K562 (cell line): ENCODE measurements around the gene SLC39A13. TPM values are rescaled to one million over a fixed set of nuclear protein-coding genes. Genes with fewer than 3 reads are reported as not detected.

Source experiments
- ATAC-seq: fragments of 200-7000 bp; cut with Tn5 transposase; 3 replicates; pipeline ENCODE4 v1.9.1; 2020; ENCODE audit warnings: moderate library complexity
- BruUV-seq: library from RNA; stranded (reverse); fragments of 400-500 nt; replicated peaks from 2 replicates; lab custom pipeline; 2021; lab: Mats Ljungman, UMichigan
- CTCF ChIA-PET: fragments of 300-600 bp; formaldehyde crosslinking; extraction: SDS; loops from one replicate; lab custom pipeline; 2021; ENCODE audit warnings: low intra/inter-chr PET ratio; lab: Yijun Ruan, JAX
- POLR2A ChIA-PET: fragments of 300-600, 350-650 bp; sonication (Branson Sonifier 250); formaldehyde crosslinking; extraction: SDS; loops from one replicate; lab custom pipeline; 2021; ENCODE audit warnings: antibody characterized with exemption, inconsistent platforms; lab: Yijun Ruan, JAX
- DNase-seq, 4 experiments: peaks; one replicate each; pipeline versions ENCODE4 v3.0.0 to v3.0.0-alpha.2; 2011 to 2018; ENCODE audit warnings: low spot score in 3 of 4, mixed read lengths in 3 of 4; ENCODE audit errors: extremely low read depth in 1 of 4
- FAIRE-seq: peaks from 2 replicates; lab custom pipeline; 2011; peaks lifted over from hg19 to GRCh38; lab: Jason Lieb, UNC
- H2AFZ ChIP-seq: 2 replicates; pipeline ENCODE4 v1.6.0; 2011; ENCODE audit warnings: low read depth, low read length, control low read depth, inconsistent platforms
- H3K27ac ChIP-seq: fragments of 200-600 bp; 3 replicates; pipeline ENCODE4 v1.8.0; 2011; ENCODE audit warnings: low read depth, mild to moderate bottlenecking, control low read depth, inconsistent platforms, low read length, moderate library complexity, mixed read lengths; ENCODE audit errors: extremely low read depth
- H3K27me3 ChIP-seq, 2 experiments: fragments of 300-600 bp in 1 of 2; 2 replicates in 1 of 2; 3 replicates in 1 of 2; pipeline versions ENCODE4 v1.6.0 to v1.8.0; 2011; ENCODE audit warnings: inconsistent platforms in 2 of 2, low read length in 2 of 2, mild to moderate bottlenecking in 1 of 2, mixed read lengths in 1 of 2, moderate library complexity in 1 of 2; ENCODE audit not compliant: control insufficient read depth in 2 of 2, insufficient read depth in 2 of 2
- H3K36me3 ChIP-seq: fragments of 300-600 bp; 3 replicates; pipeline ENCODE4 v1.8.0; 2011; ENCODE audit warnings: mild to moderate bottlenecking, low read length, inconsistent platforms; ENCODE audit not compliant: control insufficient read depth, insufficient read depth
- H3K4me1 ChIP-seq, 2 experiments: fragments of 200-600 bp in 1 of 2; replicated peaks in 1 of 2; 2 replicates in 1 of 2; 3 replicates in 1 of 2; pipeline versions ENCODE4 v1.5.1 to v1.8.0; 2011; ENCODE audit warnings: inconsistent platforms in 2 of 2, low read length in 2 of 2, mild to moderate bottlenecking in 1 of 2, mixed read lengths in 1 of 2, moderate library complexity in 1 of 2; ENCODE audit not compliant: control insufficient read depth in 2 of 2, insufficient read depth in 2 of 2
- H3K4me2 ChIP-seq: 2 replicates; pipeline ENCODE4 v1.6.1; 2011; ENCODE audit warnings: low read length, control low read depth, inconsistent platforms, mixed read lengths; ENCODE audit not compliant: insufficient read depth
- H3K4me3 ChIP-seq: fragments of 200-600 bp; sonication (generic), shearing (Covaris generic); 2 replicates; pipeline ENCODE4 v1.5.1; 2016; ENCODE audit warnings: control low read depth, inconsistent platforms
- H3K79me2 ChIP-seq: fragments of 200-600 bp; 3 replicates; pipeline ENCODE4 v1.8.0; 2011; ENCODE audit warnings: low read length, inconsistent platforms; ENCODE audit not compliant: control insufficient read depth, insufficient read depth
- H3K9ac ChIP-seq, 2 experiments: 2 replicates each; pipeline versions ENCODE4 v1.6.0 to v1.6.1; 2011; ENCODE audit warnings: low read depth in 2 of 2, low read length in 2 of 2, control low read depth in 1 of 2, inconsistent platforms in 1 of 2, mild to moderate bottlenecking in 1 of 2, mixed read lengths in 1 of 2; ENCODE audit not compliant: insufficient read depth in 1 of 2
- H3K9me1 ChIP-seq: one replicate; pipeline ENCODE4 v1.6.0; 2011; ENCODE audit warnings: inconsistent platforms, mild to moderate bottlenecking, low read length, moderate library complexity; ENCODE audit not compliant: control insufficient read depth, insufficient read depth
- H3K9me3 ChIP-seq: replicated peaks from 2 replicates; pipeline ENCODE4 v1.5.1; 2011; ENCODE audit warnings: low read depth, low read length, inconsistent platforms; ENCODE audit not compliant: control insufficient read depth, insufficient read depth
- H4K20me1 ChIP-seq: replicated peaks from 2 replicates; pipeline ENCODE4 v1.6.1; 2011; ENCODE audit warnings: low read length, inconsistent platforms, mixed read lengths; ENCODE audit not compliant: control insufficient read depth, insufficient read depth
- ARNT ChIP-seq, 2 experiments: fragments of 450-650 bp; IDR thresholded peaks; 2 replicates each; pipeline ENCODE4 v1.6.1; 2016; ENCODE audit warnings: mild to moderate bottlenecking in 1 of 2
- ATF7 ChIP-seq: fragments of 450-650 bp; IDR thresholded peaks from 2 replicates; pipeline ENCODE4 v1.7.1; 2014; ENCODE audit warnings: mild to moderate bottlenecking, moderate library complexity
- CTCF ChIP-seq, 3 experiments: IDR thresholded peaks in 2 of 3; conservative IDR thresholded peaks in 1 of 3; 2 replicates each; pipeline ENCODE4 v1.5.1; 2011 to 2012; ENCODE audit warnings: low read length in 3 of 3, mild to moderate bottlenecking in 3 of 3, control low read depth in 2 of 3, improper control_type of control experiment in 1 of 3, inconsistent platforms in 1 of 3, low read depth in 1 of 3, mixed read lengths in 1 of 3, moderate library complexity in 1 of 3; ENCODE audit not compliant: insufficient read depth in 2 of 3
- FOXK2 ChIP-seq, 2 experiments: fragments of 450-650 bp; IDR thresholded peaks in 1 of 2; conservative IDR thresholded peaks in 1 of 2; 2 replicates each; pipeline ENCODE4 v1.6.1; 2016; ENCODE audit warnings: low read depth in 2 of 2, mild to moderate bottlenecking in 1 of 2
- GTF2E2 ChIP-seq: fragments of 200-800 bp; sonication (Bioruptor generic); IDR thresholded peaks from 2 replicates; pipeline ENCODE4 v1.6.1; 2016; ENCODE audit warnings: missing genetic modification characterization, missing compliant biosample characterization
- PPARD ChIP-seq: fragments of 250-450 bp; sonication (Bioruptor Pico); IDR thresholded peaks from 2 replicates; pipeline ENCODE4 v1.8.0; 2022; ENCODE audit warnings: inconsistent platforms, mild to moderate bottlenecking, moderate library complexity
- SPI1 ChIP-seq: IDR thresholded peaks from 2 replicates; pipeline ENCODE4 v1.6.1; 2011; ENCODE audit warnings: low read depth, low read length, control low read depth, borderline replicate concordance
- THAP12 ChIP-seq: fragments of 250-450 bp; sonication (Bioruptor Pico); IDR thresholded peaks from 2 replicates; pipeline ENCODE4 v1.9.0; 2021; ENCODE audit warnings: mild to moderate bottlenecking, inconsistent platforms
- ZFX ChIP-seq: sonication (generic); formaldehyde crosslinking; IDR thresholded peaks from 2 replicates; pipeline ENCODE4 v1.8.0; 2022; ENCODE audit warnings: mild to moderate bottlenecking, missing genetic modification reagents, moderate library complexity
- ZNF766 ChIP-seq: fragments of 200-800 bp; sonication (Bioruptor generic); conservative IDR thresholded peaks from 2 replicates; pipeline ENCODE4 v1.6.1; 2016; ENCODE audit warnings: missing genetic modification characterization, missing compliant biosample characterization
- WGBS: fragments of 100-300 bp; shearing (Covaris generic); methylation state at CpG from one replicate; pipeline ENCODE4 v1.1.6; 2016; ENCODE audit warnings: low coverage, mixed read lengths; ENCODE audit not compliant: insufficient coverage; ENCODE audit errors: missing lambda C conversion rate; 5-methylcytosine and 5-hydroxymethylcytosine counted together
- in situ Hi-C: fragments of 300-500 bp; cut with MboI; formaldehyde crosslinking; loops from 4 replicates; pipeline ENCODE4 v1.15.0; 2018; ENCODE audit warnings: inconsistent platforms, mixed read lengths
- intact Hi-C: fragments of 100-400 bp; cut with micrococcal nuclease; formaldehyde crosslinking; loops from 2 replicates; pipeline ENCODE4 v1.14.2; 2022
- polyA plus RNA-seq, 8 experiments: library from polyadenylated mRNA; depleted of rRNA in 4 of 8; stranded (reverse) in 5 of 8; unstranded in 3 of 8; fragments of >200 nt; fragmentation: Nextera tagmentation in 2 of 8; fragmentation: Illumina TruSeq in 1 of 8; extraction: Ambion mirVana in 2 of 8; extraction: Trizol in 1 of 8; gene quantifications; 2 replicates each; pipeline versions ENCODE4 v1.2.1 to v1.2.3, GENCODE V29; 2011 to 2014; ENCODE audit warnings: inconsistent platforms in 1 of 8, missing spikeins in 1 of 8
- total RNA-seq, 7 experiments: library from RNA; depleted of rRNA in 6 of 7; stranded (reverse); fragments of >200 nt in 6 of 7; fragmentation: Illumina TruSeq in 2 of 7; extraction: Trizol in 2 of 7; gene quantifications; 2 replicates each; pipeline versions ENCODE4 v1.2.1 to v1.2.3, GENCODE V29; 2011 to 2021; ENCODE audit warnings: low replicate concordance in 1 of 7
- TF ChIP-seq, protein P1 (sequence below), 2 experiments: fragments of 250-450 bp in 1 of 2; fragments of 450-650 bp in 1 of 2; sonication (Bioruptor Pico) in 1 of 2; IDR thresholded peaks; 2 replicates each; pipeline versions ENCODE4 v1.6.1 to v1.8.0; 2016 to 2021; ENCODE audit warnings: mild to moderate bottlenecking in 2 of 2, moderate library complexity in 2 of 2, missing compliant biosample characterization in 1 of 2, missing genetic modification characterization in 1 of 2
- TF ChIP-seq, protein P2 (sequence below), 3 experiments: fragments of 200-800 bp in 1 of 3; sonication (Bioruptor generic) in 1 of 3; sonication (generic) in 1 of 3; formaldehyde crosslinking in 1 of 3; IDR thresholded peaks; 2 replicates each; pipeline versions ENCODE4 v1.6.1 to v1.8.0; 2016 to 2022; ENCODE audit warnings: mild to moderate bottlenecking in 2 of 3, missing compliant biosample characterization in 2 of 3, missing genetic modification characterization in 2 of 3, missing genetic modification reagents in 1 of 3

Gene SLC39A13
- total and polyA plus RNA-seq, 9 of the 15 experiments (the other 6 are each of a cell fraction or from before 2014, with no cell fraction given) = 0.17 to 15.9 (median 3.2) TPM

- Histone ChIP-seq H3K79me2 (no peaks in the 10 kb centered on the region), H3K4me1 (peaks cover 37 to 71% of the 10 kb centered on the region in 2 experiments), H3K9me1 (no peaks in the 10 kb centered on the region), H3K4me3 (no peak overlapping the region), H3K4me2 (peak overlapping the region; percentile 19; the same call in 1 of the 2 replicates), H3K36me3 (no peaks in the 10 kb centered on the region), H3K9ac (peak overlapping the region; percentile 64 to 86), H4K20me1 (no peaks in the 10 kb centered on the region), H3K27me3 (no peaks in the 10 kb centered on the region), H3K27ac (peak overlapping the region; percentile 87), H3K9me3 (no peaks in the 10 kb centered on the region), H2AFZ (peak overlapping the region; percentile 86)
- WGBS = 38% methylated on average over 14 of the region's 20 CpGs
- ChIA-PET CTCF (no interaction called here), POLR2A (interaction anchor here (0.6 to 1.7 kb wide), 6 partner anchors 10 to 446 kb away, joined by 3 to 6 read pairs (median 4); no protein-coding TSS in a partner anchor)
- FAIRE-seq = peak; percentile 52
- DNase-seq = peak; percentile 54 to 70 (median 62)
- peak; percentile 72 for ATAC-seq
- in situ Hi-C loops = no loop called here
- intact Hi-C loops = no loop called here
- BruUV-seq = no TSS peak
- TF ChIP-seq FOXK2 (conservative IDR thresholded peaks at IDR 0.05 in 1 of 2, IDR thresholded peaks at IDR 0.05 in 1 of 2; ENCODE audit: low read depth in 2 of 2) (no peak), CTCF (IDR thresholded peaks at IDR 0.05 in 2 of 3, conservative IDR thresholded peaks at IDR 0.05 in 1 of 3; ENCODE audit: insufficient read depth in 2 of 3, low read depth in 1 of 3, low read length in 3 of 3) (no peak), THAP12 (CRISPR knock-in tag) (no peak), ARNT (IDR thresholded peaks at IDR 0.05) (no peak), SPI1 (peak; percentile 80), ATF7 (0 out of 2 replicates have a peak, but pooled peaks have one; percentile 18), ZNF766 (peak; percentile 61; the same call in 1 of the 2 replicates), ZFX (CRISPR knock-in tag) (peak; percentile 43), GTF2E2 (tag) (no peak), PPARD (CRISPR knock-in tag) (no peak)
- TF ChIP-seq, protein P1, sequence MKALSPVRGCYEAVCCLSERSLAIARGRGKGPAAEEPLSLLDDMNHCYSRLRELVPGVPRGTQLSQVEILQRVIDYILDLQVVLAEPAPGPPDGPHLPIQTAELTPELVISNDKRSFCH (CRISPR knock-in tag; IDR thresholded peaks at IDR 0.05) = no peak
- TF ChIP-seq, protein P1 (tag; IDR thresholded peaks at IDR 0.05) = 0 out of 2 replicates have a peak, but pooled peaks have one; percentile 40
- TF ChIP-seq, protein P2, sequence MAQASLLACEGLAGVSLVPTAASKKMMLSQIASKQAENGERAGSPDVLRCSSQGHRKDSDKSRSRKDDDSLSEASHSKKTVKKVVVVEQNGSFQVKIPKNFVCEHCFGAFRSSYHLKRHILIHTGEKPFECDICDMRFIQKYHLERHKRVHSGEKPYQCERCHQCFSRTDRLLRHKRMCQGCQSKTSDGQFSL (CRISPR knock-in tag; IDR thresholded peaks at IDR 0.05) = peak; percentile 52; the same call in 1 of the 2 replicates
- TF ChIP-seq, protein P2 (tag; IDR thresholded peaks at IDR 0.05) = no peak
Measured at GRCh38 chr11:47393163-47394049, 15.0 kb upstream of the SLC39A13 start.
